Fibroblast of villous mesenchyme (primary cell): ENCODE data around the gene TKT. TPM values are rescaled to one million over a fixed set of nuclear protein-coding genes. Genes with fewer than 3 reads are reported as not detected.

Experiments used
- DNase-seq: peaks from one replicate; pipeline ENCODE4 v3.0.0-alpha.2; 2010; ENCODE audit warnings: low read depth
- H3K4me3 ChIP-seq: 2 replicates; pipeline ENCODE4 v1.5.1; 2011; ENCODE audit warnings: low read depth, mild to moderate bottlenecking, low read length
- CTCF ChIP-seq: IDR thresholded peaks from 2 replicates; pipeline ENCODE4 v1.5.1; 2012; ENCODE audit warnings: low read depth, mild to moderate bottlenecking, low read length; ENCODE audit not compliant: insufficient read depth
- small RNA-seq: library from RNA; depleted of rRNA; stranded (forward); fragments of <200 nt; gene quantifications from one replicate; pipeline ENCODE3, GENCODE V24; 2012
- total RNA-seq: library from RNA; depleted of rRNA; stranded (reverse); fragments of >200 nt; gene quantifications from 2 replicates; pipeline ENCODE4 v1.2.3, GENCODE V29; 2012

Gene TKT
- total RNA-seq, 1 donor, result 591 TPM

GRCh38 chr3:53175613-53176540, 79.9 kb downstream of the TKT start:
- no peak for DNase-seq
- TF ChIP-seq CTCF, result no peak
- H3K4me3 ChIP-seq, result no peak overlapping the region

Small RNA genes lying within 50 kb of the gene (small RNA-seq; reads per million reads assigned to genes)
- not detected for gene RF00019

Other genes with a start within 250 kb of the TKT start
- 3.9 and 4.8 TPM in 2 replicates for gene SFMBT1, start 209.9 kb downstream of the TKT start, total RNA-seq
- 9.0 and 13.4 TPM in 2 replicates for gene RFT1, start 125.6 kb downstream of the TKT start, total RNA-seq
- 1.7 and 2.6 TPM in 2 replicates for gene PRKCD, start 94.8 kb downstream of the TKT start, total RNA-seq
- 12.9 and 19.9 TPM in 2 replicates for gene DCP1A, start 91.5 kb upstream of the TKT start, total RNA-seq
- under 0.01 TPM in 1 of 2 replicates, not detected in the other for gene CACNA1D, start 238.6 kb upstream of the TKT start, total RNA-seq